H1 (cell line): ENCODE results near the gene ACVR1. TPM values are rescaled to one million over a fixed set of nuclear protein-coding genes. Genes with fewer than 3 reads are reported as not detected.

Experiments used
- CBX8 ChIP-seq: fragments of 300-800, 300-1000 bp; sonication (generic); IDR thresholded peaks from 2 replicates; pipeline ENCODE4 v1.7.1; 2016; ENCODE audit warnings: low read depth, low read length, borderline replicate concordance
- SP4 ChIP-seq: IDR thresholded peaks from 2 replicates; pipeline ENCODE4 v1.6.1; 2012; ENCODE audit warnings: low read length, inconsistent platforms
- polyA plus RNA-seq, 7 experiments: library from polyadenylated mRNA; depleted of rRNA in 3 of 7; stranded (reverse) in 5 of 7; unstranded in 2 of 7; fragments of >200 nt in 5 of 7; fragments of 200-250 nt in 2 of 7; gene quantifications; 1 replicate in 5 of 7; 2 replicates in 1 of 7; 4 replicates in 1 of 7; pipeline versions ENCODE4 v1.2.1 to v1.2.3, GENCODE V29; 2011 to 2013; ENCODE audit warnings: missing spikeins in 2 of 7, mixed read lengths in 2 of 7
- total RNA-seq: library from RNA; stranded (reverse); fragmentation: NEBNext Ultra II Directional; extraction: Animal tissue kit (Norgen Biotek cat#: 25700); gene quantifications from 2 replicates; pipeline ENCODE4 v1.2.1, GENCODE V29; 2021

Gene ACVR1
- total and polyA plus RNA-seq, 2 of the 8 experiments (the other 6 are each of a cell fraction or from before 2014, with no cell fraction given): 8.5 to 17.7 TPM

DNA sequence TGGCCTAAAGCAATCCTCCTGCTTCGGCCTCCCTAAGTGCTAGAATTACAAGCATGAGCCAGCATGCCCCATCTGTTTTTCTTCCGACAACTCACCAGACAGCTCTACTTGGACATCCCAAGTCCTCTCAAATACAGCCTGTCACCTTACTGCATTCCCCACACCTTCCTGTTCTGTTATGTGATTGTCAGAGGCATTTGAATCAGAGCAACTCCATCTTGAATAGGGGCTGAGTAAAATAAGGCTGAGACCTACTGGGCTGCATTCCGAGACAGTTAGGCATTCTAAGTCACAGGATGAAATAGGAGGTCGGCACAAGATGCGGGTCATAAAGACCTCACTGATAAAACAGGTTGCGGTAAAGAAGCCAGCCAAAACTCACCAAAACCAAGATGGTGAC lies 17.3 kb downstream of the ACVR1 start (continued):
- no peak for TF ChIP-seq CBX8
- no peak for TF ChIP-seq SP4
